Neutrophil (primary cell): ENCODE data around the gene CREG2.

Experiments
- H3K27ac ChIP-seq: fragments of 200-600 bp; sonication (generic); 2 replicates; pipeline ENCODE4 v1.5.1; 2016; ENCODE audit warnings: mild to moderate bottlenecking, moderate library complexity
- H3K27me3 ChIP-seq: fragments of 200-600 bp; sonication (generic); 2 replicates; pipeline ENCODE4 v1.6.0; 2016; ENCODE audit warnings: mild to moderate bottlenecking
- H3K36me3 ChIP-seq: fragments of 200-600 bp; sonication (generic); 2 replicates; pipeline ENCODE4 v1.5.1; 2017
- H3K4me1 ChIP-seq, 2 experiments: fragments of 200-600 bp in 1 of 2; sonication (generic) in 1 of 2; 1 replicate in 1 of 2; 2 replicates in 1 of 2; pipeline versions ENCODE4 v1.5.1 to v1.6.1; 2013 to 2016; ENCODE audit warnings: low read depth in 1 of 2, low read length in 1 of 2, mild to moderate bottlenecking in 1 of 2, moderate library complexity in 1 of 2; ENCODE audit not compliant: control insufficient read depth in 1 of 2, insufficient read depth in 1 of 2
- H3K4me3 ChIP-seq, 2 experiments: fragments of 200-600 bp in 1 of 2; sonication (generic) in 1 of 2; 1 replicate in 1 of 2; 2 replicates in 1 of 2; pipeline ENCODE4 v1.5.1; 2013 to 2016; ENCODE audit warnings: low read depth in 1 of 2, low read length in 1 of 2, mild to moderate bottlenecking in 1 of 2, moderate library complexity in 1 of 2
- H3K9me3 ChIP-seq: fragments of 200-600 bp; sonication (generic); 2 replicates; pipeline ENCODE4 v1.5.1; 2016
- TF ChIP-seq, protein P1 (sequence below): fragments of 200-600 bp; sonication (generic); IDR thresholded peaks from 2 replicates; pipeline ENCODE4 v1.5.1; 2016; ENCODE audit warnings: antibody characterized with exemption

Gene CREG2

DNA sequence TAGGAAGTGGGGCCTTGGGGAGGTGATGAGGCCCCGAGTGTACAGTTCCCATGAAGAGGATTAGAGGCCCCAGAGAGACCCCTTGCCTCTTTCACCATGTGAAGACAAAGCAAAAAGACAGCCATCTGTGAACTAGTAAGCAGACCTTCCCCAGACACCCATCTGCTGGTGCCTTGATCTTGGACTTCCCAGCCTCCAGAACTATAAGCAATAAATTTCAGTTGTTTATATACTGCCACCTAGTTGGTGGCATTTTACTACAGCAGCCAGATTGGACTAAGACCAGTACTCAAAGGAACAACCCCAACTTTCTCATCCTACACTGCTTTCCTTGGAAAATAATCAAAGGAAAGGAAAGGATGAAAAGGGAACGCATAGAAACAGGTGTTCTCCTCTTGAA is 27.9 kb upstream of the CREG2 start:
- H3K27me3 ChIP-seq, result no peaks in the 10 kb centered on the region
- H3K27ac ChIP-seq, result no peak overlapping the region
- H3K9me3 ChIP-seq, result no peaks in the 10 kb centered on the region
- TF ChIP-seq, protein P1, sequence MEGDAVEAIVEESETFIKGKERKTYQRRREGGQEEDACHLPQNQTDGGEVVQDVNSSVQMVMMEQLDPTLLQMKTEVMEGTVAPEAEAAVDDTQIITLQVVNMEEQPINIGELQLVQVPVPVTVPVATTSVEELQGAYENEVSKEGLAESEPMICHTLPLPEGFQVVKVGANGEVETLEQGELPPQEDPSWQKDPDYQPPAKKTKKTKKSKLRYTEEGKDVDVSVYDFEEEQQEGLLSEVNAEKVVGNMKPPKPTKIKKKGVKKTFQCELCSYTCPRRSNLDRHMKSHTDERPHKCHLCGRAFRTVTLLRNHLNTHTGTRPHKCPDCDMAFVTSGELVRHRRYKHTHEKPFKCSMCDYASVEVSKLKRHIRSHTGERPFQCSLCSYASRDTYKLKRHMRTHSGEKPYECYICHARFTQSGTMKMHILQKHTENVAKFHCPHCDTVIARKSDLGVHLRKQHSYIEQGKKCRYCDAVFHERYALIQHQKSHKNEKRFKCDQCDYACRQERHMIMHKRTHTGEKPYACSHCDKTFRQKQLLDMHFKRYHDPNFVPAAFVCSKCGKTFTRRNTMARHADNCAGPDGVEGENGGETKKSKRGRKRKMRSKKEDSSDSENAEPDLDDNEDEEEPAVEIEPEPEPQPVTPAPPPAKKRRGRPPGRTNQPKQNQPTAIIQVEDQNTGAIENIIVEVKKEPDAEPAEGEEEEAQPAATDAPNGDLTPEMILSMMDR, result no peak
- H3K4me1 ChIP-seq, result no peaks in the 10 kb centered on the region
- no peak overlapping the region for H3K4me3 ChIP-seq
- H3K36me3 ChIP-seq, result no peaks in the 10 kb centered on the region

DNA sequence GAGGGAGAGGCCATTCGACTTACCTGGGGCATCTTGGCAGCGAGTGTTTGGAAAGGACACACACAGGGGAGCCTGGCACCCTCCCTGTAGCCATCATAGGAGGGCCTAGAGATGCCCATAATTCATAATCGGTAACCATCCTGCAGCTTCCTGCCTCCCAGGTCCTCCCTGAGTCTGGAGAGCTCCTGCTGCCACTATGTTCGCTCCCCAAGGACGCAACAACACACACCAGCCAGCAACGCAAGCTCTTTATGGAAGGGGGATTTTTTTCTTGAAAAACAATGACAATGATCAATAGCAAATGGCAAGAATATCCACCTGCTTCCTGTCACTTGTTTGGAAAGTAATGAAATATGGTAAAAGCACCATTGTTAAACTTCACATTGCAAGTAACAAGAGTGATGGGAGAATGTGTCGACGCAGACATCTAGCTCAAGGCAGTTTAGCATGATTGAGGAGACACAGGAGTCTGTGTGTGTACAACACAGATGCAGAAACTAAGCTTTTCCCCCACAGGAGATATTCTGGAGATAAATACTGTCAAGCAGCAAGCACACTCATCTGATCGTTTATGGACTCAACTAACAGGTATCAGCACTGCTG is 24.9 kb upstream of the CREG2 start:
- TF ChIP-seq, protein P1, result no peak
- H3K27ac ChIP-seq, result no peak overlapping the region
- no peaks in the 10 kb centered on the region for H3K36me3 ChIP-seq
- peaks cover under 1% of the 10 kb centered on the region in 2 experiments for H3K4me1 ChIP-seq
- no peaks in the 10 kb centered on the region for H3K9me3 ChIP-seq
- H3K27me3 ChIP-seq, result no peaks in the 10 kb centered on the region
- no peak overlapping the region for H3K4me3 ChIP-seq

DNA sequence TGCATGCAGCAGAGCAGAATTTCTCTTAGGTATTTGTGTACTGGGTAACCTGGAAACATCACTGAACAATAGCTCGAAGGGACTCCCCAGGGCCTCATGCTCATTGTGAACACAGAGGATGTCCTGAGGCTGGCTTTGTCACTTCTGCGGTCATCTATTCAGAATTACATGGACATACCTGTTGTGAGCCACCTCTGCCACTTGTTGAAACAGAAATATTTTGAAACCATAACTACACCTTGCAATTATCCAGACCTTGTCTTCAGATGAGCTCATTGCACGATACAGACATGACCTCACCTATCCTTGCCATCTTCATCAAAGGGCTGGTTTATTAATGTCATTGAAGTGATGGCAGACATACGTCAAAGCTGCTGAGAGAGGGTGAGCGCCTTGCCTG is 23.4 kb upstream of the CREG2 start:
- TF ChIP-seq, protein P1, result no peak
- H3K27ac ChIP-seq, result no peak overlapping the region
- H3K27me3 ChIP-seq, result no peaks in the 10 kb centered on the region
- H3K9me3 ChIP-seq, result no peaks in the 10 kb centered on the region
- H3K4me1 ChIP-seq, result peaks cover 15% of the 10 kb centered on the region in 2 experiments
- H3K4me3 ChIP-seq, result no peak overlapping the region
- no peaks in the 10 kb centered on the region for H3K36me3 ChIP-seq

DNA sequence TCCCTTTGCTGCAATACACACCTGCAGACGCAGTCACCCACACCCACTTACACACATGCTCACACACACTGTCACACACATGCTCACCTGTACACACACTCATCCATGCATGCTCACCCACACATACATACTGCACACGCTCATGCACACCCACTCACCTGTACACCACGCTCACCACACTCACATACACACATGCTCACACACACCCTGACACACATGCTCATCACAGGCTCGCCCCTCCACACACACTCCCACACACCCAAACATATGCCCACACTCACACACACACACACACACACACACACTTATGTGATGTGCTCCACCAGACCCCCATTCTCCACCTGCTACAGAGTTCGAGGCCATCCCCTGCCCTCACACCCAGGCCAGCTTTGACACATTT is 22.8 kb upstream of the CREG2 start:
- Histone ChIP-seq H3K4me1 (peaks cover 21% of the 10 kb centered on the region in 2 experiments), H3K36me3 (no peaks in the 10 kb centered on the region), H3K9me3 (no peaks in the 10 kb centered on the region), H3K27ac (no peak overlapping the region), H3K27me3 (no peaks in the 10 kb centered on the region), H3K4me3 (no peak overlapping the region)
- TF ChIP-seq, protein P1, result no peak

DNA sequence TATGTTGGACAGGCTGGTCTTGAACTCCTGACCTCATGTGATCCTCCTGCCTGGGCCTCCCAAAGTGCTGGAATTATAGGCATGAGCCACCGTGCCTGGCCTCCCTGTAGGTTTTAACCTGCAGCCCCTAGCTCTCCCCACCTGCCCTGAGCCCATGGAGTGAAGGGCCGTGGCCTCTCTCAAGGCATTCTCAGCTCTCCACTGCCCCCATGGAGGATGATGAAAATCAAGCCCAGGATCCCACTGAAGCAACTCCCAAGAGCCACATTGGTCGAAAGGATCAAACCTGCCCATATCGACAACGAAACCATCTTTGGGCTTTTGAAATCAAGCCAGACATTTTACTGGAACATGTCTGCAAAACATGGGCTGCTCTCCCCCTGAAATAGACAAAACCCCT is 22.4 kb upstream of the CREG2 start:
- Histone ChIP-seq H3K27me3 (no peaks in the 10 kb centered on the region), H3K4me1 (peaks cover 25% of the 10 kb centered on the region in 2 experiments), H3K36me3 (no peaks in the 10 kb centered on the region), H3K9me3 (no peaks in the 10 kb centered on the region), H3K4me3 (no peak overlapping the region), H3K27ac (no peak overlapping the region)
- TF ChIP-seq, protein P1, result no peak
